Spleen (tissue), 11 donors: ENCODE data around the gene MTHFR. TPM values are rescaled to one million over a fixed set of nuclear protein-coding genes. Genes with fewer than 3 reads are reported as not detected.

Experiments used
- DNase-seq: peaks from one replicate; pipeline ENCODE4 v3.0.0-alpha.2; 2020
- H3K27ac ChIP-seq, 8 donors: fragments of 200-600 bp; sonication (generic) in 7 of 8; 1 replicate in 4 of 8; 2 replicates in 4 of 8; pipeline versions ENCODE4 v1.5.0 to v1.8.0; 2016 to 2021; ENCODE audit warnings: inconsistent platforms in 4 of 8, mild to moderate bottlenecking in 4 of 8, moderate library complexity in 1 of 8
- H3K27me3 ChIP-seq, 7 donors: fragments of 200-600 bp; sonication (generic) in 6 of 7; replicated peaks in 1 of 7; 1 replicate in 4 of 7; 2 replicates in 3 of 7; pipeline versions ENCODE4 v1.5.0 to v1.8.0; 2016 to 2021; ENCODE audit warnings: inconsistent platforms in 3 of 7, mild to moderate bottlenecking in 1 of 7
- H3K36me3 ChIP-seq, 6 donors: fragments of 200-600 bp; sonication (generic) in 5 of 6; 1 replicate in 4 of 6; 2 replicates in 2 of 6; pipeline versions ENCODE4 v1.5.0 to v1.8.0; 2016 to 2021; ENCODE audit warnings: inconsistent platforms in 2 of 6
- H3K4me1 ChIP-seq, 6 donors: fragments of 200-600 bp; sonication (generic) in 5 of 6; 1 replicate in 3 of 6; 2 replicates in 3 of 6; pipeline versions ENCODE4 v1.5.0 to v1.8.0; 2016 to 2021; ENCODE audit warnings: inconsistent platforms in 3 of 6
- H3K4me3 ChIP-seq, 8 donors: fragments of 200-600 bp; sonication (generic) in 7 of 8; 1 replicate in 4 of 8; 2 replicates in 4 of 8; pipeline versions ENCODE4 v1.5.0 to v1.8.0; 2016 to 2021; ENCODE audit warnings: inconsistent platforms in 4 of 8, mild to moderate bottlenecking in 4 of 8, moderate library complexity in 2 of 8
- H3K9me3 ChIP-seq, 8 donors: fragments of 200-600 bp; sonication (generic) in 7 of 8; 1 replicate in 4 of 8; 2 replicates in 4 of 8; pipeline versions ENCODE4 v1.5.0 to v1.8.0; 2016 to 2021; ENCODE audit warnings: inconsistent platforms in 4 of 8
- POLR2A ChIP-seq, 3 donors: fragments of 450-650 bp; IDR thresholded peaks; one replicate each; pipeline ENCODE4 v1.5.1; 2017; ENCODE audit warnings: antibody characterized with exemption in 3 of 3, mild to moderate bottlenecking in 1 of 3
- POLR2AphosphoS5 ChIP-seq, 3 donors: sonication (generic); formaldehyde crosslinking; IDR thresholded peaks; one replicate each; pipeline ENCODE4 v1.5.1; 2017; ENCODE audit warnings: antibody characterized with exemption in 3 of 3
- WGBS, 5 donors: extraction: QIAGEN DNeasy Blood & Tissue Kit in 3 of 5; methylation state at CpG; one replicate each; pipeline versions ENCODE4 v1.1.5 to v1.1.7; 2013 to 2018; 5-methylcytosine and 5-hydroxymethylcytosine counted together
- intact Hi-C: fragments of 100-400 bp; cut with DNase I; formaldehyde crosslinking; loops from one replicate; pipeline ENCODE4 v1.15.0; 2023; ENCODE audit warnings: low total_unique reads
- polyA plus RNA-seq, 3 donors: library from polyadenylated mRNA; stranded (reverse); fragments of 200-250 nt; gene quantifications; one replicate each; pipeline ENCODE4 v1.2.1, GENCODE V29; 2013
- total RNA-seq, 7 donors: library from RNA; depleted of rRNA in 3 of 7; stranded (reverse); fragments of >200 nt in 3 of 7; fragmentation: NEBNext Ultra II Directional in 4 of 7; extraction: Animal tissue kit (Norgen Biotek cat#: 25700) in 4 of 7; gene quantifications; one replicate each; pipeline versions ENCODE4 v1.1.0 to v1.2.1, GENCODE V29; 2016 to 2021
- TF ChIP-seq, protein P1 (sequence below), 11 experiments: fragments of 200-600 bp in 7 of 11; fragments of 450-650 bp in 4 of 11; sonication (generic) in 4 of 11; IDR thresholded peaks in 8 of 11; conservative IDR thresholded peaks in 3 of 11; 1 replicate in 7 of 11; 2 replicates in 4 of 11; pipeline versions ENCODE4 v1.4.0 to v1.8.0; 2016 to 2021; ENCODE audit warnings: antibody characterized with exemption in 11 of 11, inconsistent platforms in 4 of 11, mild to moderate bottlenecking in 1 of 11
- donor health status: healthy with polysubstance abuse.
- donor health status: DM: no; HTN: no; CAD: no; lungs with moderate emphysema.
- donor health status: DM: no; HTN: no; CAD: no.
- donor health status: Bipolar disorder and iron deficiency.
- donor health status: healthy.
- donor health status: DM: no; HTN: no; CAD: no.
- donor health status: DM: yes; HTN: yes; CAD: no.

MTHFR gene
- total and polyA plus RNA-seq, 10 donors, result 6.7 to 79.8 (median 67.7) TPM

DNA sequence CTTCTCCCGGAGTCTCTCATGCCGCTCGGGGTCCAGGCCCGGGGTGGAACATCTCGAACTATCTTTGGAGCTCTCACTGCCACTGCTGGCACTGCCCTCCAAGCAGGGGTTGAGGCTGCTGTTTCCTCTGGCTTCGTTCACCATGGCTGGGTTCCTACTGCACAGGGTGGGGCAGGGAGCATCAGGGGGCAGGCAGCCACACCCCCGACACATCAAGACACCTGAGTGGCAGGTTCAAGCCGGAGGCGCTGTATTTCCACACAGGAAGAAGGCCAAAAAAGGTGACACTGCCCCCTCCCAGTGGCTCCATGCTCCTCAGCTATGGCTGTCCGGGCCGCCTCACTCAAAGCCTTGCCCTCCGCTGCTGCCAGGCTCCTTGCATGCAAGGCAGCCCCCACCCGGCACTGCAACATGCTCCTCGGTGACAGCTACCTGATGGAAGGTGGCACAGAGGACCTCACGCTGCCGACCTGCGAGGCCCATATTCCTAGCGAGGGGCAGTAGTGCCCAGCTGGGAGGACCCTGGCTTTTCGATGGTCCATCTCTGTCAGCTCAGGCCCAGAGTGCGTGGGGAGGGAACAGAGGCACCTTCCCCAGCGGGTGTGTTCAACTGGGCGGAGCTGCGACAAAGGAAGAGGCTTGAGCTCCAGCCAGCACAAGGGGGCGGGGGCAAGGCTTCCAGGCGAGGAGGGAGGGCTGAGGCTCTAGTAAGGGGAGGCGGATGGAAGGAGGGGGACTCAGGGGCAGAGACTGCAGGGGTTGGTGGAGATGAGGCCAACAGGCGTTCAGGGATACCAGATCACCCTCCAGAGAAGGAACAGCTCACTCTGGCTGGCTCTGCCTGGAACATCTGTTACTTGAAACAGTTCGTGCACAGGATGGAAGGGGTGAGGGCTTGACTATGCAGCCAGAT is 2.5 kb downstream of the MTHFR start:
- intact Hi-C loops, result loop anchor here (5.0 kb wide), 1 partner anchor 71 kb away; no protein-coding TSS in a partner anchor
- Histone ChIP-seq H3K27ac (peak overlapping the region; percentile 30 to 98 (median 97)), H3K4me3 (peak overlapping the region; percentile 36 to 97 (median 74)), H3K27me3 (no peaks in the 10 kb centered on the region), H3K36me3 (peaks cover 0 to 46% (median 36%) of the 10 kb centered on the region in 6 donors), H3K9me3 (no peaks in the 10 kb centered on the region), H3K4me1 (peaks cover 49 to 93% (median 76%) of the 10 kb centered on the region in 6 donors)
- TF ChIP-seq, protein P1, sequence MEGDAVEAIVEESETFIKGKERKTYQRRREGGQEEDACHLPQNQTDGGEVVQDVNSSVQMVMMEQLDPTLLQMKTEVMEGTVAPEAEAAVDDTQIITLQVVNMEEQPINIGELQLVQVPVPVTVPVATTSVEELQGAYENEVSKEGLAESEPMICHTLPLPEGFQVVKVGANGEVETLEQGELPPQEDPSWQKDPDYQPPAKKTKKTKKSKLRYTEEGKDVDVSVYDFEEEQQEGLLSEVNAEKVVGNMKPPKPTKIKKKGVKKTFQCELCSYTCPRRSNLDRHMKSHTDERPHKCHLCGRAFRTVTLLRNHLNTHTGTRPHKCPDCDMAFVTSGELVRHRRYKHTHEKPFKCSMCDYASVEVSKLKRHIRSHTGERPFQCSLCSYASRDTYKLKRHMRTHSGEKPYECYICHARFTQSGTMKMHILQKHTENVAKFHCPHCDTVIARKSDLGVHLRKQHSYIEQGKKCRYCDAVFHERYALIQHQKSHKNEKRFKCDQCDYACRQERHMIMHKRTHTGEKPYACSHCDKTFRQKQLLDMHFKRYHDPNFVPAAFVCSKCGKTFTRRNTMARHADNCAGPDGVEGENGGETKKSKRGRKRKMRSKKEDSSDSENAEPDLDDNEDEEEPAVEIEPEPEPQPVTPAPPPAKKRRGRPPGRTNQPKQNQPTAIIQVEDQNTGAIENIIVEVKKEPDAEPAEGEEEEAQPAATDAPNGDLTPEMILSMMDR (IDR thresholded peaks at IDR 0.05 in 8 of 11, conservative IDR thresholded peaks at IDR 0.05 in 3 of 11), result peak in 3 of 11 experiments; percentile 12 to 24 (median 16)
- peak in 1 of 3 donors; percentile 40 for TF ChIP-seq POLR2A (IDR thresholded peaks at IDR 0.05)
- TF ChIP-seq POLR2AphosphoS5 (IDR thresholded peaks at IDR 0.05), result peak; percentile 91 to 94 (median 93)
- DNase-seq, result peak; percentile 97
- WGBS, 5 donors, result 5 to 14% (median 7%) methylated on average over 17 to 28 of the region's 28 CpGs

DNA sequence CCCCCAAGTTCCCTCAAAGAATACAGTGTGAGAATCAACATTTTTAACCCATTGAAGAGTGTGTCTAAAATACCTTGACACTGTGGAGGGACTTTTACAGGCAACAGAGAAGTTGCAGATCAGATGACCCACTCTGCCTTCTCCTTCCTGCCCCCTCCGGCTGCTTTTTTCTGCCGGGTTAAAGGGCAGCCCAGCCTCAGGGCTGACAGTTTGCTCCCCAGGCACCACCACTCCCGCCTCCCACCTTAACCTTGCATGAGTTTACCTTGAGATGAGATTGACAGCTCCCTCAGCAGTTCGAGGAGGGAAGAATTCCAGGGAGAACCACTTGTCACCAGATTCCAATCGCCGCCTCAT is 3.2 kb downstream of the MTHFR start:
- intact Hi-C loops, result loop anchor here (5.0 kb wide), 1 partner anchor 70 kb away; no protein-coding TSS in a partner anchor
- H3K9me3 ChIP-seq, result no peaks in the 10 kb centered on the region
- H3K4me3 ChIP-seq, result peak overlapping the region; percentile 36 to 97 (median 74)
- peaks cover 47 to 93% (median 76%) of the 10 kb centered on the region in 6 donors for H3K4me1 ChIP-seq
- DNase-seq, result peak; percentile 81
- TF ChIP-seq, protein P1 (IDR thresholded peaks at IDR 0.05 in 8 of 11, conservative IDR thresholded peaks at IDR 0.05 in 3 of 11), result no peak
- peak in 1 of 3 donors; percentile 40 for TF ChIP-seq POLR2AphosphoS5 (IDR thresholded peaks at IDR 0.05)
- WGBS, 5 donors, result 25 to 39% (median 29%) methylated on average over 6 of the region's 6 CpGs
- H3K27me3 ChIP-seq, result no peaks in the 10 kb centered on the region
- H3K36me3 ChIP-seq, result peaks cover 0 to 48% (median 36%) of the 10 kb centered on the region in 6 donors
- peak overlapping the region; percentile 30 to 98 (median 97) for H3K27ac ChIP-seq

DNA sequence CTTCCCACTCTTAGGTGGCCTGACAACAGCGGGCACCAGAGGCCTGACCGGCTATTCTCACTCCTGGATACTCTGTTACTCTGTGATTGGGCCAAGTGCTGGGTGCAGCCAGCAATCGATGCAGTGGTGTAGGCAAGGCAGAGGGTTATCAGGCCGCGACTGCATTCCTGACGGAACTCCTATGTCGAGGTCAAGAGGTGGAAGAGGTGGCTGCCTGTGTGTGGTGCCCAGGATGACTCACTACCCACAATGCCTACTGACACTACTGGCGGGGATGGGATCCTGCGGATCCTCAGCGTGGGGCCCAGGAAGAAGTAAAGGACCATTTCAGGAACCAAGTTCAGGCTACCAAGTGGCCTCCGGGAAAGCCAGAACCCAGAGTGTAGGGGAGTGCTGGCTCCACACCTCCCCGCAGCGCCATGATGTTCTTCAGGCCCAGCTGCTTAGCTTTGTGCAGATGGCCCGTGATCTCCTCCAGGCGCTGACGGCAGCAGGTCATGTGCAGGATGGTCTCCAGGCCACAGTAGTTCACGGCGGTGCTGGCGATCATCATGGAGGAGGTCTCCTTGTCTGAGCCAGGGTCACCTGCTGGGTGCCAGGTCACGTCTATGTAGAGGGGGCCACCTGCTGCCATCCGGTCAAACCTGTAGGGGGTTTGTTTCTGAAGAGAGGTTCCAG is 4.9 kb downstream of the MTHFR start:
- peaks cover 40 to 96% (median 74%) of the 10 kb centered on the region in 6 donors for H3K4me1 ChIP-seq
- TF ChIP-seq, protein P1 (IDR thresholded peaks at IDR 0.05 in 8 of 11, conservative IDR thresholded peaks at IDR 0.05 in 3 of 11), result no peak
- TF ChIP-seq POLR2A (IDR thresholded peaks at IDR 0.05) (no peak), POLR2AphosphoS5 (IDR thresholded peaks at IDR 0.05) (peak in 2 of 3 donors; percentile 9 to 43)
- H3K27ac ChIP-seq, result peak overlapping the region in 6 of 8 donors; percentile 5 to 98 (median 97)
- intact Hi-C loops, result loop anchor here (5.0 kb wide), 1 partner anchor 69 kb away; no protein-coding TSS in a partner anchor
- no peaks in the 10 kb centered on the region for H3K9me3 ChIP-seq
- H3K27me3 ChIP-seq, result no peaks in the 10 kb centered on the region
- WGBS, 5 donors, result 81 to 93% (median 88%) methylated on average over 14 to 21 of the region's 21 CpGs
- no peak for DNase-seq
- H3K36me3 ChIP-seq, result peaks cover 0 to 63% (median 39%) of the 10 kb centered on the region in 6 donors
- H3K4me3 ChIP-seq, result peak overlapping the region in 5 of 8 donors; percentile 65 to 97 (median 80)
